Spleen (tissue), 11 donors: ENCODE measurements around the gene USP10. TPM values are rescaled to one million over a fixed set of nuclear protein-coding genes. Genes with fewer than 3 reads are reported as not detected.
A peak's percentile ranks its signal among the peaks of the same experiment; 100 is the strongest.

Experiments
- DNase-seq: peaks from one replicate; pipeline ENCODE4 v3.0.0-alpha.2; 2020
- H3K27ac ChIP-seq, 8 donors: fragments of 200-600 bp; sonication (generic) in 7 of 8; 1 replicate in 4 of 8; 2 replicates in 4 of 8; pipeline versions ENCODE4 v1.5.0 to v1.8.0; 2016 to 2021; ENCODE audit warnings: inconsistent platforms in 4 of 8, mild to moderate bottlenecking in 4 of 8, moderate library complexity in 1 of 8
- H3K27me3 ChIP-seq, 7 donors: fragments of 200-600 bp; sonication (generic) in 6 of 7; replicated peaks in 1 of 7; 1 replicate in 4 of 7; 2 replicates in 3 of 7; pipeline versions ENCODE4 v1.5.0 to v1.8.0; 2016 to 2021; ENCODE audit warnings: inconsistent platforms in 3 of 7, mild to moderate bottlenecking in 1 of 7
- H3K36me3 ChIP-seq, 6 donors: fragments of 200-600 bp; sonication (generic) in 5 of 6; 1 replicate in 4 of 6; 2 replicates in 2 of 6; pipeline versions ENCODE4 v1.5.0 to v1.8.0; 2016 to 2021; ENCODE audit warnings: inconsistent platforms in 2 of 6
- H3K4me1 ChIP-seq, 6 donors: fragments of 200-600 bp; sonication (generic) in 5 of 6; 1 replicate in 3 of 6; 2 replicates in 3 of 6; pipeline versions ENCODE4 v1.5.0 to v1.8.0; 2016 to 2021; ENCODE audit warnings: inconsistent platforms in 3 of 6
- H3K4me3 ChIP-seq, 8 donors: fragments of 200-600 bp; sonication (generic) in 7 of 8; 1 replicate in 4 of 8; 2 replicates in 4 of 8; pipeline versions ENCODE4 v1.5.0 to v1.8.0; 2016 to 2021; ENCODE audit warnings: inconsistent platforms in 4 of 8, mild to moderate bottlenecking in 4 of 8, moderate library complexity in 2 of 8
- H3K9me3 ChIP-seq, 8 donors: fragments of 200-600 bp; sonication (generic) in 7 of 8; 1 replicate in 4 of 8; 2 replicates in 4 of 8; pipeline versions ENCODE4 v1.5.0 to v1.8.0; 2016 to 2021; ENCODE audit warnings: inconsistent platforms in 4 of 8
- POLR2A ChIP-seq, 3 donors: fragments of 450-650 bp; IDR thresholded peaks; one replicate each; pipeline ENCODE4 v1.5.1; 2017; ENCODE audit warnings: antibody characterized with exemption in 3 of 3, mild to moderate bottlenecking in 1 of 3
- POLR2AphosphoS5 ChIP-seq, 3 donors: sonication (generic); formaldehyde crosslinking; IDR thresholded peaks; one replicate each; pipeline ENCODE4 v1.5.1; 2017; ENCODE audit warnings: antibody characterized with exemption in 3 of 3
- WGBS, 5 donors: extraction: QIAGEN DNeasy Blood & Tissue Kit in 3 of 5; methylation state at CpG; one replicate each; pipeline versions ENCODE4 v1.1.5 to v1.1.7; 2013 to 2018; 5-methylcytosine and 5-hydroxymethylcytosine counted together
- intact Hi-C: fragments of 100-400 bp; cut with DNase I; formaldehyde crosslinking; loops from one replicate; pipeline ENCODE4 v1.15.0; 2023; ENCODE audit warnings: low total_unique reads
- polyA plus RNA-seq, 3 donors: library from polyadenylated mRNA; stranded (reverse); fragments of 200-250 nt; gene quantifications; one replicate each; pipeline ENCODE4 v1.2.1, GENCODE V29; 2013
- total RNA-seq, 7 donors: library from RNA; depleted of rRNA in 3 of 7; stranded (reverse); fragments of >200 nt in 3 of 7; fragmentation: NEBNext Ultra II Directional in 4 of 7; extraction: Animal tissue kit (Norgen Biotek cat#: 25700) in 4 of 7; gene quantifications; one replicate each; pipeline versions ENCODE4 v1.1.0 to v1.2.1, GENCODE V29; 2016 to 2021
- TF ChIP-seq, protein P1 (sequence below), 11 experiments: fragments of 200-600 bp in 7 of 11; fragments of 450-650 bp in 4 of 11; sonication (generic) in 4 of 11; IDR thresholded peaks in 8 of 11; conservative IDR thresholded peaks in 3 of 11; 1 replicate in 7 of 11; 2 replicates in 4 of 11; pipeline versions ENCODE4 v1.4.0 to v1.8.0; 2016 to 2021; ENCODE audit warnings: antibody characterized with exemption in 11 of 11, inconsistent platforms in 4 of 11, mild to moderate bottlenecking in 1 of 11
- donor health status: healthy with polysubstance abuse.
- donor health status: DM: no; HTN: no; CAD: no; lungs with moderate emphysema.
- donor health status: DM: no; HTN: no; CAD: no.
- donor health status: Bipolar disorder and iron deficiency.
- donor health status: healthy.
- donor health status: DM: no; HTN: no; CAD: no.
- donor health status: DM: yes; HTN: yes; CAD: no.

The USP10 gene
- total and polyA plus RNA-seq, 10 donors, result 28.1 to 105 (median 79.5) TPM

DNA sequence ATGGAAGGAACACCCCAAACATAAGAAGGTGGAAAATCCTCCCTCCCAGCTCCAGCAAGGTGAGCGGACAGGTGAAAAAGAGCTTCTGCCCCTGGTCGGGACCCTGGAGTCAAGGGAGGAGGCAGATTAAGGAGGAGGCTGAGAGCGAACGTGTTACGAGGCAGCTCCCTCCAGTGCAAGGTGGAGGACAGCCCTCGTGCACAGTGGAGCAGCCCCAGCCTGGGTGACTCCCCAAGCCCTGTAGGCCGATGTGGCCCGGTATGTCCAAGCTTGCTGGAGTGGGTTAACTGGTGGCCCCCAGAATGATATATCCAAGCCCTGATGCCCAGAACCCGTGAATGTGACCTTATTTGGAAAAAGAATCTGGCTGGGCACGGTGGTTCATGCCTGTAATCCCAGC lies 104.5 kb downstream of the USP10 start:
- peaks cover 0 to 18% (median 0%) of the 10 kb centered on the region in 7 donors for H3K27me3 ChIP-seq
- no peak overlapping the region for H3K4me3 ChIP-seq
- peaks cover 0 to 6% (median under 1%) of the 10 kb centered on the region in 8 donors for H3K9me3 ChIP-seq
- peaks cover 0 to 38% (median 12%) of the 10 kb centered on the region in 6 donors for H3K4me1 ChIP-seq
- H3K27ac ChIP-seq, result no peak overlapping the region
- WGBS, 5 donors, result 88 to 95% (median 91%) methylated on average over 10 of the region's 10 CpGs
- intact Hi-C loops, result no loop called here
- TF ChIP-seq, protein P1, sequence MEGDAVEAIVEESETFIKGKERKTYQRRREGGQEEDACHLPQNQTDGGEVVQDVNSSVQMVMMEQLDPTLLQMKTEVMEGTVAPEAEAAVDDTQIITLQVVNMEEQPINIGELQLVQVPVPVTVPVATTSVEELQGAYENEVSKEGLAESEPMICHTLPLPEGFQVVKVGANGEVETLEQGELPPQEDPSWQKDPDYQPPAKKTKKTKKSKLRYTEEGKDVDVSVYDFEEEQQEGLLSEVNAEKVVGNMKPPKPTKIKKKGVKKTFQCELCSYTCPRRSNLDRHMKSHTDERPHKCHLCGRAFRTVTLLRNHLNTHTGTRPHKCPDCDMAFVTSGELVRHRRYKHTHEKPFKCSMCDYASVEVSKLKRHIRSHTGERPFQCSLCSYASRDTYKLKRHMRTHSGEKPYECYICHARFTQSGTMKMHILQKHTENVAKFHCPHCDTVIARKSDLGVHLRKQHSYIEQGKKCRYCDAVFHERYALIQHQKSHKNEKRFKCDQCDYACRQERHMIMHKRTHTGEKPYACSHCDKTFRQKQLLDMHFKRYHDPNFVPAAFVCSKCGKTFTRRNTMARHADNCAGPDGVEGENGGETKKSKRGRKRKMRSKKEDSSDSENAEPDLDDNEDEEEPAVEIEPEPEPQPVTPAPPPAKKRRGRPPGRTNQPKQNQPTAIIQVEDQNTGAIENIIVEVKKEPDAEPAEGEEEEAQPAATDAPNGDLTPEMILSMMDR (IDR thresholded peaks at IDR 0.05 in 8 of 11, conservative IDR thresholded peaks at IDR 0.05 in 3 of 11), result no peak
- TF ChIP-seq POLR2AphosphoS5 (IDR thresholded peaks at IDR 0.05) (no peak), POLR2A (IDR thresholded peaks at IDR 0.05) (no peak)
- no peaks in the 10 kb centered on the region for H3K36me3 ChIP-seq
- peak; percentile 71 for DNase-seq

DNA sequence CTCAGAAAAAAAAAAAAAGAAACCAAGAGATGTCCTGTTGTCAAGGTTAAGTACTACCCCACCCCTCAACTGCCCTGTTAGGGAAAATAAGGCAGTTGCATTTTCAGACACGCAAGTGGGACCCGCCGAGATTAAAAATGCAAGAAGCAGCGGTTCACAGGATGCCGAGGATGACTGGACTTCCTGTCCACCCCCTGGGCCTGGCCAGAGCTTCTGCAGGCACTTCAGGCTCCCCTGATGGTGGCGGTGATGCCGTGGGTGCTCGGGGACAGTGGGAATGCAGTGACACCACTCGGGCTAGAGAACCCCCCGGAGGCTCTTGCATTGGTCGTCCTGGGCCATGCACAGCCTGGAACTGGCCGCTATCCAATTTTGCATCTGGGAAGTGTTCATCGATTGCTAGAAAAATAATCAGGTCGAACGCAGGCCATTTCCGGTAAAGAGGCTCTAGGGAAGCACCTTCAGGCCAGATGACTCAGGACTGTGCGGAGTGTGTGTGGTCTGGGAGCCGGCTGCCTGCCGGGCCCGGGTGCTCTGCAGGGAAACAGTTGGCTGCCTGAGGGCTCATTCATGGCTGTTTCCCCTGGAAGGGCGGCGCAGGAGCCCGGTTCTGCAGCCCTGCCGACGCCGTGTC lies 106.6 kb downstream of the USP10 start:
- TF ChIP-seq POLR2AphosphoS5 (IDR thresholded peaks at IDR 0.05), result peak in 2 of 3 donors; percentile 58 to 63
- TF ChIP-seq POLR2A (IDR thresholded peaks at IDR 0.05), result no peak
- TF ChIP-seq, protein P1 (IDR thresholded peaks at IDR 0.05 in 8 of 11, conservative IDR thresholded peaks at IDR 0.05 in 3 of 11), result peak in 1 of 11 experiments; percentile 23
- Histone ChIP-seq H3K36me3 (no peaks in the 10 kb centered on the region), H3K4me1 (peaks cover 0 to 50% (median 18%) of the 10 kb centered on the region in 6 donors), H3K27ac (peak overlapping the region in 7 of 8 donors; percentile 33 to 90 (median 63)), H3K27me3 (peaks cover 0 to 25% (median 0%) of the 10 kb centered on the region in 7 donors), H3K4me3 (peak overlapping the region in 2 of 8 donors; percentile 13 to 58), H3K9me3 (no peaks in the 10 kb centered on the region)
- intact Hi-C loops, result no loop called here
- WGBS, 5 donors, result 20 to 49% (median 35%) methylated on average over 18 to 26 of the region's 26 CpGs
- DNase-seq, result peak; percentile 87

DNA sequence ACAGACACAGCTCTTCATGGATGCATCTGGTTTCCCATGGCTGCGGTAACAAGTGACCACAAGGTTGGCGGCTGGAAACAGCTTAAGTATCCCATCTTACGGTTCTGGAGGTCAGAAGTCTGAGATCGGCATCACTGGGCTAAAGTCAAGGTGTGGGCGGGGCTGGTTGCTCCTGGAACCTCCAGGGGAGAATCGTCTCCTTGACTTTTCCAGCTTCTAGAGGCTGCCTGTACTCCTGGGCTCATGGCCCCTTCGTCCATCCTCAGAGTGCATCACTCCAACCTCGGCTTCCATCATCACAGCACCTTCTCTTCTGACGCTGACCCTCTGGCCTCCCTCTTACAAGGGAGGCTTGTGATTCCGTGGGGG lies 107.1 kb downstream of the USP10 start:
- Histone ChIP-seq H3K4me1 (peaks cover 0 to 55% (median 20%) of the 10 kb centered on the region in 6 donors), H3K4me3 (peak overlapping the region in 1 of 8 donors; percentile 58), H3K9me3 (no peaks in the 10 kb centered on the region), H3K27me3 (peaks cover 0 to 25% (median 0%) of the 10 kb centered on the region in 7 donors), H3K36me3 (no peaks in the 10 kb centered on the region), H3K27ac (peak overlapping the region in 6 of 8 donors; percentile 33 to 90 (median 70))
- intact Hi-C loops, result no loop called here
- no peak for DNase-seq
- no peak for TF ChIP-seq POLR2A (IDR thresholded peaks at IDR 0.05)
- TF ChIP-seq POLR2AphosphoS5 (IDR thresholded peaks at IDR 0.05), result no peak
- TF ChIP-seq, protein P1 (IDR thresholded peaks at IDR 0.05 in 8 of 11, conservative IDR thresholded peaks at IDR 0.05 in 3 of 11), result no peak
- WGBS, 5 donors, result 85 to 93% (median 87%) methylated on average over 10 of the region's 10 CpGs

DNA sequence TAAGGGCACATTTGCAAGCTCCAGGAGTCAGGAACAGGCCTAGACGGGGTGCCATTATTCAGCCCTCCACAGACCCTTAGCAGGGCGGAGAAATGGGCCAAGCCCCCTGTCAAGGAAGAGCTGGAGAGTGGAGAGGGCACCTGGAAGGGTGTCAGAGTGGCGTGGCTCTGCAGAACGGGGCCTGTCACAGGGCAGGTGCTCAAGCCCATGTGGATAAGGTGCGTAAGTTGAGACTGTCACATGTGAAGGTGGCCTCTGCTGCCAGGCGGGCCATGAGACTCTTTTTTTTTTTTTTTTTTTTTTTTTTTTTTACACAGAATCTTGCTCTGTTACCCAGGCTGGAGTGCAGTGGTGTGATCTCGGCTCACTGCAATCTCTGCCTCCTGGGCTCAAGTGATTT lies 108.0 kb downstream of the USP10 start:
- no peak for DNase-seq
- Histone ChIP-seq H3K36me3 (no peaks in the 10 kb centered on the region), H3K4me3 (no peak overlapping the region), H3K27me3 (peaks cover 0 to 20% (median 0%) of the 10 kb centered on the region in 7 donors), H3K9me3 (no peaks in the 10 kb centered on the region), H3K4me1 (peaks cover 0 to 56% (median 21%) of the 10 kb centered on the region in 6 donors), H3K27ac (peak overlapping the region in 3 of 8 donors; percentile 78 to 90 (median 85))
- TF ChIP-seq, protein P1 (IDR thresholded peaks at IDR 0.05 in 8 of 11, conservative IDR thresholded peaks at IDR 0.05 in 3 of 11), result no peak
- TF ChIP-seq POLR2AphosphoS5 (IDR thresholded peaks at IDR 0.05), result no peak
- TF ChIP-seq POLR2A (IDR thresholded peaks at IDR 0.05), result no peak
- 86 to 96% (median 92%) methylated on average over 7 of the region's 7 CpGs for WGBS, 5 donors
- intact Hi-C loops, result no loop called here
